ENCODE measurements around the gene CSNK1G2. TPM values are rescaled to one million over a fixed set of nuclear protein-coding genes. Genes with fewer than 3 reads are reported as not detected.

Gene CSNK1G2
- total and polyA plus RNA-seq, 2 experiments from 2014 or later, result 97.7 to 100 TPM

DNA sequence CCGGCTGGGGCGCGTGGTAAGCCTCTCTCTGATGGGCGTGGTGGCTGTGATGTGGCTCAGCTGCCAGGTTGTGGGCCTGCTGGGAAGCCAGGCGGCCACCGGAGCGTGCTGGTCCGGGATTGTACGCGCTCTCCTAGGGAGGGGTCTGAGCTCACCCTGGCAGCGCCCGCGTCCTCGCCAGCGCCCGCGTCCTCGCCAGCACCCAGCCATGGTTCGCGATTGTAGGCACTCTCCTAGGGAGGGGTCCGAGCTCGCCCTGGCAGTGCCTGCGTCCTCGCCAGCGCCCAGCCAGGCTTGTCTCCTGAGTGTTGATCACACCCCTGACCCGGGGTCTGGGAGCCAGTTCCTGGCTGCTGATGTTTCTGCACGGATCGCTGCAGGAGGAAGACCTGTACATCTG lies 22.0 kb upstream of the CSNK1G2 start:
- TF ChIP-seq, protein P1, sequence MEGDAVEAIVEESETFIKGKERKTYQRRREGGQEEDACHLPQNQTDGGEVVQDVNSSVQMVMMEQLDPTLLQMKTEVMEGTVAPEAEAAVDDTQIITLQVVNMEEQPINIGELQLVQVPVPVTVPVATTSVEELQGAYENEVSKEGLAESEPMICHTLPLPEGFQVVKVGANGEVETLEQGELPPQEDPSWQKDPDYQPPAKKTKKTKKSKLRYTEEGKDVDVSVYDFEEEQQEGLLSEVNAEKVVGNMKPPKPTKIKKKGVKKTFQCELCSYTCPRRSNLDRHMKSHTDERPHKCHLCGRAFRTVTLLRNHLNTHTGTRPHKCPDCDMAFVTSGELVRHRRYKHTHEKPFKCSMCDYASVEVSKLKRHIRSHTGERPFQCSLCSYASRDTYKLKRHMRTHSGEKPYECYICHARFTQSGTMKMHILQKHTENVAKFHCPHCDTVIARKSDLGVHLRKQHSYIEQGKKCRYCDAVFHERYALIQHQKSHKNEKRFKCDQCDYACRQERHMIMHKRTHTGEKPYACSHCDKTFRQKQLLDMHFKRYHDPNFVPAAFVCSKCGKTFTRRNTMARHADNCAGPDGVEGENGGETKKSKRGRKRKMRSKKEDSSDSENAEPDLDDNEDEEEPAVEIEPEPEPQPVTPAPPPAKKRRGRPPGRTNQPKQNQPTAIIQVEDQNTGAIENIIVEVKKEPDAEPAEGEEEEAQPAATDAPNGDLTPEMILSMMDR (IDR thresholded peaks at IDR 0.05; ENCODE audit: low read depth, low read length), result no peak
- Histone ChIP-seq H3K27ac (no peak overlapping the region), H3K4me3 (no peak overlapping the region), H3K27me3 (no peaks in the 10 kb centered on the region), H3K9me3 (ENCODE audit: low read depth) (no peaks in the 10 kb centered on the region), H3K4me1 (ENCODE audit: low read depth) (no peaks in the 10 kb centered on the region), H3K36me3 (peaks cover 5% of the 10 kb centered on the region)
- DNase-seq (ENCODE audit: low read depth in 1 of 2, low spot score in 1 of 2), result no peak

DNA sequence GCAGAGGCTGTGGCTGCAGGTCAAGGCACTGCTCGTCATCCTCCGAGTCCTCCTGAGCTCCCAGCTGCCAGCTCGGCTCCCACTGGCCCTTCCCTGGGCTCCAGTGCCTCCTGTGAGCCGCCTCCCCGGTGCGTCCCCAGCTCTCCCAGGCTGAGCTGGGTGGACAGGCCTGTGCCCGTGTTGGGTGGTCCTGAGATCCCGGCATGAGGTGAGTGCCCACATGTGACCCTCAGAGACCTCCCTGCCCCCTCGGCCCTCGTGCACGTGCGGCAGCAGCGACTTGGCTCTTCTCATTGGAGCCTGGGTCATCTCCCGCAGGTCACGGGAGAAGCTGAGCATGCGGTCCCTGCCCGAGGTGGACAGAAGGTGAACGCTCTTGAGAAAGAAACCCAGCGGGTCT lies 20.3 kb upstream of the CSNK1G2 start:
- peaks cover 5% of the 10 kb centered on the region for H3K36me3 ChIP-seq

DNA sequence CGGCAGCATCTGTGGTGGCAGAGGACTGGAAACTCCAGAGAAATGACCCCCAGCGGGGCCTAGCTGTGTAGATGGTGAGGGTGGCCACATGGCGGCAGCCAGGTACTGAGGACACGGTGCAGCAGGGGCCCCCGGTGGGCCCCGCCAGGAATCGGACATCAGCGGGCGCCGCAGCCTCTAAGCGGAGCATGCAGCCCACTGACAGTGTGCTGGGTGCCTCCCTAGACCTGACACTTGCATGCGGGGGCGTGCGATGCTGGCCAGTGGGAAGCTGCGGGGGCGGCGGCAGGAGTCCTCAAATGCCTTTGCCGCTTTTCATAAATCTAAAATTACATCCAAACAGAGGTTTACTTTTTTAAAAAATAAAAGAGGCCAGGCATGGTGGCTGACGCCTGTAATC lies 19.6 kb upstream of the CSNK1G2 start:
- TF ChIP-seq, protein P1 (IDR thresholded peaks at IDR 0.05; ENCODE audit: low read depth, low read length), result no peak
- H3K4me1 ChIP-seq (ENCODE audit: low read depth), result no peaks in the 10 kb centered on the region
- DNase-seq (ENCODE audit: low read depth in 1 of 2, low spot score in 1 of 2), result no peak
- H3K36me3 ChIP-seq, result peaks cover 5% of the 10 kb centered on the region
- H3K4me3 ChIP-seq, result no peak overlapping the region
- no peak overlapping the region for H3K27ac ChIP-seq
- no peaks in the 10 kb centered on the region for H3K9me3 ChIP-seq (ENCODE audit: low read depth)
- H3K27me3 ChIP-seq, result no peaks in the 10 kb centered on the region

More for the DNA sequence above, 20.3 kb upstream of the CSNK1G2 start:
- DNase-seq (ENCODE audit: low read depth in 1 of 2, low spot score in 1 of 2), result no peak
- H3K4me3 ChIP-seq, result no peak overlapping the region
- H3K4me1 ChIP-seq (ENCODE audit: low read depth), result no peaks in the 10 kb centered on the region
- no peak overlapping the region for H3K27ac ChIP-seq
- H3K27me3 ChIP-seq, result no peaks in the 10 kb centered on the region
- no peaks in the 10 kb centered on the region for H3K9me3 ChIP-seq (ENCODE audit: low read depth)
- TF ChIP-seq, protein P1 (IDR thresholded peaks at IDR 0.05; ENCODE audit: low read depth, low read length), result no peak

DNA sequence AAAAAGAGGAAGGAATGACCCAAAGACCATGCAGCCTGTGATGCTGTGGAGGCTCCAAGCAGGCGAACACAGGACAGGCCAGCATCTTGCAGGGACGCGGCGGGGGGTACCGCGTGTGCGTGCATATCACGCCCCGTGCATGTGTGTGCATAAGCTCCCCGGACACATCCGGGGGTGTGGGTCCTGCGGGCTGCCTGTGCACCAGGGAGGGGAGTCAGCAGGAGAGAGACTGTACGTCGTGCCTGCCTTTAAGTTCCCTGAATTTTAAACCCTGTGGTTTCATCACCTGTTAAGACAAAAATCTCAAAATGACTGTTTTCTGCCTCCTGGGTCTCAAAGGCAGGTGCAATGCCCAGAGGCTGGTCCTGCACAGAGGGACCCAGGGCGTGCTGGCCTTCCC lies 19.1 kb upstream of the CSNK1G2 start:
- Histone ChIP-seq H3K27ac (no peak overlapping the region), H3K9me3 (ENCODE audit: low read depth) (no peaks in the 10 kb centered on the region), H3K4me3 (no peak overlapping the region), H3K36me3 (peaks cover 5% of the 10 kb centered on the region), H3K4me1 (ENCODE audit: low read depth) (no peaks in the 10 kb centered on the region), H3K27me3 (no peaks in the 10 kb centered on the region)
- DNase-seq (ENCODE audit: low read depth in 1 of 2, low spot score in 1 of 2), result no peak
- TF ChIP-seq, protein P1 (IDR thresholded peaks at IDR 0.05; ENCODE audit: low read depth, low read length), result no peak

DNA sequence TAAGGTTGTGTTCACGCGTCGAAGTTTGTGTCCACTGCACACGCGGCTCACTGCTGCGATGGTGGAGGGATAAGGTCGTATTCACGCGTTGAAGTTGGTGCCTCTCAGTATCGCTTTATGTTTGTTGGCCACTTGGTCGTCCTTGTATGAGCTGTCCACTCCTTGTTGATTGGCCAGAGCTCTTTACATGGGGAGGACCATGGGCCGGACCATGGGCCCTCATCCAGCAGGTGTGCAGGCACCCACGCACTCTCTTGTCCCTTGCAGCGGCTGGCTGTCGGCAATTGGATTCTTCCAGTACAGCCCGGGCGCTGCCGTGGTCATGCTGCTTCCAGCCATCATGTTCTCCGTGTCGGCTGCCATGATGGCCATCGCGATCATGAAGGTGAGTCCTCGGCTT lies 18.2 kb upstream of the CSNK1G2 start:
- Histone ChIP-seq H3K36me3 (peaks cover 5% of the 10 kb centered on the region), H3K4me1 (ENCODE audit: low read depth) (no peaks in the 10 kb centered on the region), H3K9me3 (ENCODE audit: low read depth) (no peaks in the 10 kb centered on the region), H3K27ac (no peak overlapping the region), H3K4me3 (no peak overlapping the region), H3K27me3 (no peaks in the 10 kb centered on the region)
- no peak for DNase-seq (ENCODE audit: low read depth in 1 of 2, low spot score in 1 of 2)
- TF ChIP-seq, protein P1 (IDR thresholded peaks at IDR 0.05; ENCODE audit: low read depth, low read length), result no peak

DNA sequence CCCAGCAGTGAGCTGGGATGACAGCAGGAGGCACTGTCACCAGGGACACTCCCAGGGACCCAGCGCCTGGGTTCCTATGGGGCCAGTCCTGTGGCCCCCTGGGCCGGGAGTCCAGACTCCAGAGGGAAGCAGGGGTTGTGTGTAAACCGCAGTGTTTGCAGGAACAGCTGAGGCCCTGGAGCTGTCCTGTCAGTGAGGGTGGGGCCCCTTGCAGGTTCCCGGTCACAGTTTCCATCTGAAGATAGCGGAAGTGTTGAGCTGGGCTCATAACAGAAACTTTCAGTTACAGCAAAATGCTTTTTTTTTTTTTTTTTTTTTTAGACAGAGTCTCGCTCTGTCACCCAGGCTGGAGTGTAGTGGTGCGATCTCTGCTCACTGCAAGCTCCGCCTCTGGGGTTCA lies 17.7 kb upstream of the CSNK1G2 start:
- no peaks in the 10 kb centered on the region for H3K9me3 ChIP-seq (ENCODE audit: low read depth)

More for the DNA sequence above, 17.7 kb upstream of the CSNK1G2 start:
- no peak overlapping the region for H3K4me3 ChIP-seq
- no peaks in the 10 kb centered on the region for H3K4me1 ChIP-seq (ENCODE audit: low read depth)
- no peak overlapping the region for H3K27ac ChIP-seq
- H3K36me3 ChIP-seq, result peaks cover 5% of the 10 kb centered on the region
- no peaks in the 10 kb centered on the region for H3K27me3 ChIP-seq
- DNase-seq (ENCODE audit: low read depth in 1 of 2, low spot score in 1 of 2), result no peak
- TF ChIP-seq, protein P1 (IDR thresholded peaks at IDR 0.05; ENCODE audit: low read depth, low read length), result no peak

All from cardiac muscle cell (in vitro differentiated cells and primary cell).